Measurements from ENCODE around the gene EEIG1.
"Not testable (repeated sequence)": the region's sequence is repeated elsewhere in the genome, so short reads cannot be mapped to it uniquely, and the experiment has no call there.

Gene EEIG1

DNA sequence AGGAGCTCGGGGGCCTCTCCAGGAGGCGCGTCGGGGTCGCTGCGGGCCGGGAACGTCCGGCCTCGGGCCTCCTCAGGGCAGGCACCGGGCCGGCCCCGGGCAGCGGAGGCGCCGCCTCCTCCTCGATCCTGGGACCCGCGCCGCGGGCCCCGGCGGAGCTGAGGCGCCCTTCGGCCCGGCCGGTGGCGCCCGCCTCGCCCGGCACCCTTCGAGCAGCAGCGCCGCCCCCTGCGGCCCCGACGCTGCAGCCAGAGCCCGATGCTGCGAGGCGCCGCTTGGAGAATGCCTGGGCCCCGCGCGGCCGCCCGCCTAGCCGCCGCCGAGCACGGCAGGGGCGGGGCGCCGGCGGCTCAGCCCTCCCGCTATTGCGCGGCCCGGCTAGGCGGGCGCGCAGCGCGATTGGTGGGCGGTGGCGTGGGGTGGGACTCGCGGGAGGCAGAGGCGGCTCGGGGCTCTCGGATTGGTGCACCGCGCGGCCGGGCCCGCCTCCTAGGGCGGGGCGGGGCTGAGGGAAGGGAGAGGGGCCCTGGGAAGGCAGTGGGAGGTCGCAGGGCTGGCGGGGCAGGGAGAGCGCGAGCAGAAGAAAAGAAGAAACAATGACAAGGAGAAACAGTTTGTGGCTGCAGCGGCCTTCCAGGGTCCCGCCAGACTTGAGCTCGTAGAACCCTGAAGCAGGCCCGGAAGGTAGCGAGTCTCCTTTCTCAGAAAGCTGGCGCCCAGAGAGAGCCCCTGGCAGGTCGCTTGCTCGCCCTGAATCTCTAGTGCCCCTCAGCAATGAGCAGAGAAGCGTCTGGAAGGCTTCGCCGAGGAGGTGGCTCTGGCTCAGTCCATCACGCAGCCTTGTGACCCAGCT lies at the start of gene EEIG1:
Gene EEIG1, minus strand, starts transcription at position 284 of the 853 bp plus-strand sequence. CDS start 852 bp downstream, outside the sequence.
- no peak for DNase-seq

DNA sequence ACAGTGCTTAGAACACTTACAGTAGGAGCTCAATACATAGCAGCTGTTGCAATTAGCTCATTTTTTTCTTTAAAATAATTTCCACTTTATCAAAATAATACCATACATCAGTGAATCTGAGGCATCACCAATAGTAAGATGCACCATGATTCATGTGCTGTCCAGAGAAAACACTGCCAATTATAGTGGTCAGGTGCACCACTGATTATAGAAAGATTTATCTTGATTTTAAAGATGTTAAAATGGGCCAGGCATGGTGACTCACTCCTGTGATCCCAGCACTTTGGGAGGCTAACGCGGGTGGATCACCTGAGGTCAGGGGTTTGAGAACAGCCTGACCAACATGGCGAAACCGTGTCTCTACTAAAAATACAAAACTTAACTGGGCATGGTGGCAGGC lies 46.9 kb upstream of the EEIG1 start:
- no peak for DNase-seq

DNA sequence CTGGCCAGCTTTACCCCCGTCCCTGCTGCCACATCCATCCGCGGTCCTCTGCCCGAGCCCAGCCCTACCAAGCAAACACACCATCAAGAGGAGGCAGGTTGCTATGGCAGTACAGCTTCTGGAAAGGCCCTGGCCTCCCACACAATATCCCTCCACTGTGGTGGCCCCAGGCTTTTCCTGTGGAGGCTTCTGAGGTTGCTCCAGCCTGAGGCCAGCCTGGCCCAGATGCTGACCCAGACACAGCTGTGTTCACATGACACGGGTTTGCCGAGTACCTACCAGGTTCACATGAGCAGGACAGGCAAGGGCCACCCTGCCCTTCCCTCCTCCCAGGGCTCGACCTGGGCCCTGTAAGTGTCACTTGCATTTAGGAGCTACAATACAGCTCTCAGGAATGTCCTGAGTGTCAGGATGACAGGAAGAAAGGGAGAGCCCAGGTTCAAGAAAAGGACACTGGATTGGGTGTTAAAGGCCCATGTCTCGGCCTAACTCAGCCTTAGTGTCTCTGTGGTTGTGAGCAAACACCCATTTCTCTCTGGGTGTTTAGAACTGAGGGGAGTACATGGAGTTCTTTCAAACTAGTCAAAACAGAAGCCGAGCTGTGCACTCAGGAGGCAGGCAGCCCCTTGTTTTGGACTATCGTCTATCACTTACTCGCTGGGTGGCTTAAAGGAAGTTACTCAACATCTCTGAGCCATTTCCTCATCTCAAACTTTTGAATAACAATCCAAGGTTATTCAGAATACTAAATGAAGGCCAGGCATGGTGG lies 46.2 kb upstream of the EEIG1 start:
- DNase-seq: no peak

DNA sequence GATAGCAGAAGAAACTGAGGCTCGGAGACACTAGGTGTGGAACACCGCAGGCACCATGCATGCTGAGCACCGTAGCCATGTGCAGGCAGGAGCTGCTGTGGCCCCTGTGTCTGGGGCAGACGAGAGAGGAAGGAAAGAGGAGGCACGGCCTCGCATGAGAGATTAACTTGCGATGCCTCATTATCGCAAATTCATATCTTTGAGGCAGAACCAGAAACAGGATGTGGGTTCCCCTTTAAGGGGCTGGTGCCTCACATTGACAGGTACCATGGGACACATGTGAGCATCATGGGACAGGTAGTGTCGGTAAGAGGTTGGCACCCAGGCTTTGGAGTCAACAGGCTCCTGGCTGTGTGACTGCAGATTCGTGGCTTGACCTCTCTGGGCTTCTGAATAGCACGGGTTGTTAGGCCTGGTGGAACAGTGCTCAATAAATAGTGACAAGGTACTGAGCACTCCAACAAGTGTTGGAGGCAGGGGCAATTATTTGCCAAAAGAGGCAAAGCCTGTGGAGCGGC lies 45.5 kb upstream of the EEIG1 start:
- no peak for DNase-seq

DNA sequence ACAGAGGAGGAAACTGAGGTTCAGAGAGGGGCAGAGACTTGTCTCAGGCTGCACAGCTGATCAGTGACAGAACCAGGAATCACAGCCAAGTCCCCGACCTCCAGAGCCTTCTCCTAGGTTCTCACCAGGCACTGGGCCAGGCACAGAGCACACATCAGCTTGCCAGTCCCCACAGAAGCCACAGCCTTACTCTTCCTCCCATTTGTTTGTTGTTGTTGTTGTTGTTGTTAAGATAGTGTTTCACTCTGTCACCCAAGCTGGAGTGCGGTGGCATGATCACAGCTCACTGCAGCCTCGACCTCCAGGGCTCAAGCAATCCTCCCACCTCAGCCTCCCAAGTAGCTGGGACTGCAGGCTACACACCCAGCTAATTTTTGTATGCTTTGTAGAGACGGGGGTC lies 44.9 kb upstream of the EEIG1 start:
- no peak for DNase-seq

DNA sequence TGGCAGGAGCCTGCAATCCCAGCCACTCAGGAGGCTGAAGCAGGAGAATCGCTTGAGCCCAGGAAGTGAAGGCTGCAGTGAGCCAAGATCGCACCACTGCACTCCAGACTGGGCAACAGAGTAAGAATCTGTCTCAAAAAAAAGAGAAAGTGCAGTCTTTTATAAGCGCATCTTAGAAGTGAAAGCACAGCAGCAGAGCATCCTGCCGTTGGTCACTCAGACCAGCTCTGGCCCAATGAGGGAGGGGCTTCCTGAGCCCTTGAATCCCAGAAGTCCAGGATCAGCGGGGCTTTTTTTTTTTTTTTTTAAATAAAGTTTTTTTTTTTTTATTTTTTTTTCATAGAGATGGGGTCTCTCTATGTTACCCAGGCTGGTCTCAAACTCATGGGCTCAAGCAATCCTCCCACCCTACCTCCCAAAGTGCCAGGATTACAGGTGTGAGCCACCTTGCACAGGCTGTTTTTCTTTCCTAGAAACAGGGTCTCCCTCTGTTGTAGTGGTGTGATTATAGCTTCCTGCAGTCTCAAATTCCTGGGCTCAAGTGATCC lies 44.0 kb upstream of the EEIG1 start:
- no peak for DNase-seq

DNA sequence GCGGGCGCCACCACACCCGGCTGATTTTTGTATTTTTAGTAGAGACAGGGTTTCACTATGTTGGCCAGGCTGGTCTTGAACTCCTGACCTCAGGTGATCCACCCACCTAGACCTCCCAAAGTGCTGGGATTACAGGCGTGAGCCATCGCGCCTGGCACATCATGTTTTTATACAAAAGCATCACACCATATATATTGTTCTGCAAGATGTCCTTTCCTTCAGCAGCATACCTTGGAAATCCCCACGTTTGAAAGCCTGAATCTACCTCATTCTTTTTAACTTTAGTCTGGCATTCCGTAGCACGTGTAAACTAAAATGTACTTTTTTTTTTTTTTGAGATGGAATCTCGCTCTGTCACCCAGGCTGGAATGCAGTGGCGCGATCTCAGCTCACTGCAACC lies 42.9 kb upstream of the EEIG1 start:
- DNase-seq: not testable (repeated sequence)

DNA sequence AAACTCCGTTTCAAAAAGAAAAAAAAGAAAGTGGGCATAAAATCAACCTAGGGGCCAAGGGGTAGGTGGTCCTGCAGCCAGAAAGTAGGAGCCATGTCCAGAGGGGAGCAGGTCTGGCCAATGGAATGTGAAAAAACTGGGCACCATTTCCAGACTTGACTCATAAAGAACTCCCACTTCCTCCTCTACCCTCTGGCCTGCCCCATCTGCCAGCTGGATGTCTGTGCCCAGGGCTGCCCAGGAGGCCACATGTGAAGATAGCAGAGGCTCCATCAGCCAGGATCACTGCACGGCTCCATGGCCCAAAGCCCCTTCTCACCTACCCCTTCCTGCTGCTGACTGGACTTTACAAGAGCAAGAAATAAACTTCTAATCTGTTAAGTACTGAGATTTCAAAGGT lies 42.1 kb upstream of the EEIG1 start:
- DNase-seq: no peak

DNA sequence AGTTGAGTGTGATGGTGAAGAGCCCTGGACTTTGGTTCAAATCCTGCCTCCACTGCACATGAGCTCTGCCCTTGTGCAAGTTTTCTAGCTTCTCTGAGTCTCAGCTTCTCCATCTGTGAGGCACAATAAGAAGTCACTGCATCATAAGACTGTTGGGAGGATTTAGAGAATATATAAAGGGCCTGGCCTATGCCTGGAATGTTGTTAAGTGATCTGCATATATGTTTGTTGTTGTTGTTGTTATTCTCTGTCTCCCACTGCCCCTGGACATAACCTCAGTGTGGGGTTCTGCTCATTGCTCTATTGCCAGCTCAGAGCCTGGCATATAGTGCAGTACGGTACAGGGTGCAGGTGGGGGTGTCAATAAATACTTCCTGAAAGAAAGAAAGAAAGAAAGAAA lies 40.3 kb upstream of the EEIG1 start:
- no peak for DNase-seq

DNA sequence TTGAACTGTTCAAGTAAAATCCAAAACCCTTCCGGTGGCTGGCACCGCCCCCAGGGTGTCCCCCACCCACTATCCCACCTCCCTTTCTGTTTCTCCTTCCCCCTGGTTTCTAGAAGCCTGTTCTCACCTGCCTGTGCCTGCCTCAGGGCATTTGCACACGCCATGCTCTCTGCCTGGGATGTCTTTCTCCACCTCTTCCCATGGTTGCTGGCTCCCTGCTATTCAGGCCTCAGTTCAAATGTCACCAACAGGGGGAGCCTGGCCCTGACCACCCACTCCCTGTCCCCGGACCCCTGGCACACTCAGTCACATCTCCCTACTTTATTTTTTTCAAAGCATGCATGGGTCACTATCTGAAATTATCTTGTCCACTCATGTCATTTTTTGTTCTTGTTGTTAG lies 39.9 kb upstream of the EEIG1 start:
- DNase-seq: no peak

DNA sequence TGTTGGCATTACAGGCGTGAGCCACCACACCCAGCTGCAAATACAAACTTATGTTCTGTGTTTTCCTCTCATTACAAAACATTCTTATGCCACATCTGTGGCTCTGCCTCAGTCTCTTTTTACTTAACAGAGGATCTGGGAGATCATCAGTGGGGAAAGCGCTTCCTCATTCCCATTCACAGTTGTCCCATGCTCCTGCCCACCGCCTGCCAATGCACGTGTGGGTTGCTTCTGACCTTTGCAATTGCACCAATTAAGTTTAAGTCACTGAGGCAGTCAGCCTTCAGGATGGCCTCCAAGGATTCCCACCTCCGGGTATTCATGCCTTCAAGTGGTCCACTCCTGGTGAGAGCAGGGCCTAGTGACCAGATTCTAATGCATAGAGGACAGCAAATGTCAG lies 34.9 kb upstream of the EEIG1 start:
- DNase-seq: no peak

DNA sequence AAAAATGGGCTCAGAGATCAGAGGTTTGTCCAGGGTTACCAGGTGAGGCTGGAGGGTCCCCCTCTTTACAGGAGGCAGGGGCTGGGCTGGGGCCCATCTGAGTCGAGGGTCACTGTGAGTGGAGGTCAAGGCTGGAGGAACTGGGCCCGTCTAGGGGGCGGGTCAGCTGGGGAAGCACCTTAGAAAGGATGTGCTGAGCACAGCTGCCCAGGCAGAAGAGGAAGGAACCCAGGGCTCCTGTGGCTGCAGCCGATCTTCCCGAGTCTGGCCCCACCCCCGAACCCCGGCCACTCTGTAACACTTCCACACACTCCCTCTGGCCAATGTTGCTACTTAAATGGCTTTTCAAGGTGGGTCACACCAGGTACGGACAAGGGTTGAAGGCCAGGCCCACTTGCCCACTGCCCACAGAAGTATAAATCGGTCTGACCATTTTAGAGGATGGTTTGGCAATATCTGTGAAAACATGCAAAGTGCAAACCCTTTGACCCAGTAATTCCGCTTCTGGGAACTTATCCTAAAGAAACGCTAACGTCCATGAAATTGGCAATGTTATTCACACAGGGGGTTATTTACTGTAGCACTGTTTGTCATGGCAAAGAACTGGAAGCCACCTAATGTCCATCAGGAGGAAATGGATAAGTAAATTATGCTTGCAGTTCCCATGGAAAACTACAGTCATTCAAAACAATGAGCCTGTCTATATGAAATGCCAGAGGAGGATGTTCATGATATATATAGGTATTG lies 30.5 kb upstream of the EEIG1 start:
- DNase-seq: no peak

DNA sequence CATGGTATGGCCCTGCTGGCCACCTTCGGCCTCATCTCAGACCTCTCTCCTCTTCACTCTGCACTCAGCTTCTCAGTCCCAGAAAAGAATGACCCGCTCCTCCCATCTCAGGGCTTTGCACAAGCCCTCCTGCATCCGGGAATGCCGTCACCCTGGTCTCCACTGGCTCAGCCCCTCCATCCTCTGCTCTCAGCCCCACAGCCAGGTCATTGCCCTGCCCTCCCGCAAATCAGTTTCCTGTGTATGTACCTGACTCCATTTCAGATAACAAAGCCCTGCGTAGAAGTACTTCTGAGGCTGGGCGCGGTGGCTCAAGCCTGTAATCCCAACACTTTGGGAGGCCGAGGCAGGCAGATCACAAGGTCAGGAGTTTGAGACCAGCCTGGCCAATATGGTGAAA lies 28.9 kb upstream of the EEIG1 start:
- DNase-seq: no peak

DNA sequence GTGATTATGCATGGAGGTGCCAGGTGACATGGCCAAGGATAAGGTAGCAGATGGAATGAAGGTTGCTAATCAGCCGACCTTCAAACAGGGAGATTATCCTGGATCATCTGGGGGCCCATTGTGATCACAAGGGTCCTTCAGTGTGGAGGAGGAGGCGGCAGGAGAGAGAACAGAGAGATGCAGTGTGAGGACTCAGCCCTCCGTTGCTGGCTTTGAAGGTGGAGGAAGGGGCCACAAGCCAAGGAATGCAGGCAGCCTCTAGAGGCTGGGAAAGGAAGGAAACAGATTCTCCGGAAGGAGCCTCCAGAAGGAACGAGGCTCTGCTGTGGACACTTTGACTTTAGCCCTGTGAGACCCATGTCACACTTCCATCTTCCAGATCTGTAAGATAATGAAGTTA lies 27.4 kb upstream of the EEIG1 start:
- DNase-seq: no peak

DNA sequence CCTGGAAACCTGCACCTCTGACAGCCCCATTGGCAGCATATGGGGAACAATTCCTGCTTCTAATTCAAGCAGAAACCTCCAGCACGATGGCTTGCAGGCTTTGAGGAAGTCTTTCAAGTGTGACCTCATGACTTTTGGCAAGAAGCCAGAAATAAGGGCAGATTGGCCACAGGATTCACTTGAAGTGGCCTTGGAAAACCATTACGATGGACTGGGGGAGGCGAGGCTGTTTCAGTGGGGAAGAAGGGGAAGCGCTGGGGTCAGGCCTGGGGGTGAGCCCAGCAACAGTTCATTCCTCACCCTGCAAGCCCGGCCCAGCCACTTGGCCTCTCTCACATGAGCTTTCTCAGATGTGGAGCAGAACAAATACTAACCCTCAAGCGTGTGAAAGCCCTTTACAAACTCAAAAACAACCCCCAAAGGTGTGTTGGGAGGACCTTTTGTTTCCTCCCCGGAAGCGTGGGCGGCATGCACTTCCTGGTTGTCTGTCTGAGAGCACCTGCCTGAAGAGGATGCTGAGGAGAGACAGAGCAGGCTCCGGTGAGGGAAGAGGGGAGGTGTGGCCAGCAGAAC lies 26.9 kb upstream of the EEIG1 start:
- no peak for DNase-seq

DNA sequence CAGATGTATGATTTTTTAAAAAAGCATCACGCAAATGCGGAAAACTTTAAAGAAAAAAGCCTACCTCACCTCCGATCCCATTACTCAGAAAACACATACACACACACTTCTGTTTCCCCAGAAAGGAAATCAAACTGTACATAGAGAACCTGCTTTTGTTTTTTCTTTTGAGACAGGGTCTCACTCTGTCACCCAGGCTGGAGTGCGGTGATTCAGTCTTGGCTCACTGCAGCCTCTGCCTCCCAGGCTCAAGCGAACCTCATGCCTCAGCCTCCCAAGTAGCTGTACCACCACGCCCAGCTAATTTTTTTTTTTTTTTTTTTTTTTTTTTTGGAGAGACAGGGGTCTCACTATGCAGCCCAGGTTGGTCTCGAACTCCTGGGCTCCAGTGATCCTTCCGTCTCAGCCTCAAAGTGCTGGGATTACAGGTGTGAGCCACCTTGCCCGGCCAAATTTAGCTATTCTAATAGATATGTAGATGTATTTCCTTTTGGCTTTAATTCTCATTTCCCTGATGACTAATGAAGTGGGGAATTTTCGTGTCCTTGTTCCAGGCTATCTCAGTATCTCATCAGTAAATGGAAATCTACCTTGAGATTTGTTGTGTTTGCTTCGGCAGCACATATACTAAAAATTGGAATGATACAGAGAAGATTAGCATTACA lies 25.7 kb upstream of the EEIG1 start:
- no peak for DNase-seq

DNA sequence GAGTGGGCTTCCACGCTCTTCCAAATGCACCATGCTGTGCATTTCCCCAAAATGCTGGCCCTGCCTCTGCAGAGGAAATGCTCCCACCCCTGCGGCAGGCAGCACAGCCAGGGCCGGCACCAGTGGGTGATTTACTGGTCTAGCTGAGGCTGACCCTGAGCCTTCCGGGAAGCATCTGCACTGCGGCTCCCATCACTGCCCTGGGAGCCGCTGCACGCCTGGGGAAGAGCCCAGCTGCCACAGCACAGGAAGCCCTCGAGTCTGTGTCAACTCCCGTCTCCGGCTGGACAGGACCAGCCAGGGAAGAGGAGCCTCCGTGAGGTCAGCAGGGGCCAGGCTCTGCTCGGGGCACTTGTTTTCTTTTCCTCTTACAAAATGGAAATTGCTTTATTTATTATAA lies 25.1 kb upstream of the EEIG1 start:
- DNase-seq: no peak

DNA sequence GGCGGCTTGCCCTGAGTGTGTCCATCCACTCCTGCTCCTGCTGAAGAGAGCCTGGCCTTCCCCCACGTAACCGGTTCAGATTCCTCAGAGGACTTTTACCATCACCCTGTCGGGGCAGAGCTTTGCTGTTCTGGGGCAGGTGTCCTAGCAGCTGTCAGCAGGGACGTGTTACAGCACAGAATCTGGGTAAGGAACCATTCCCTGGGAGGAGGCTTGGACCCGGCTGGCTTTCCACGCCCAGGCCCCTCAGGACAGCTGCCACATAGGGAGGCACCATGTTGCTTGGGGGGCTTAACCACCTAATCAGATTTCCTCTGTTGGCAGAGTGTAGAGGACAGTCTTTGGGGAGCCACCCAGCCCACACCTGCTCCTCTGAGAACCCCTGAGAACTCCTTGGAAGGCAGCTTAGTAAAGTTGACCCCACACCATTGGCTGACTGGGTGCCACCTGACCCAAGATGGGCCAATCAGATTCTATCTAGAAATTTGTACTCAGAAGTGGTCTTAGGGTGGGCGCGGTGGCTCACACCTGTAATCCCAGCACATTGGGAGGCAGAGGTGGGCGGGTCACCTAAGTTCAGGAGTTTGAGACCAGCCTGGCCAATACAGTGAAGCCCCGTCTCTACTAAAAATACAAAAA lies 23.3 kb upstream of the EEIG1 start:
- DNase-seq: no peak

DNA sequence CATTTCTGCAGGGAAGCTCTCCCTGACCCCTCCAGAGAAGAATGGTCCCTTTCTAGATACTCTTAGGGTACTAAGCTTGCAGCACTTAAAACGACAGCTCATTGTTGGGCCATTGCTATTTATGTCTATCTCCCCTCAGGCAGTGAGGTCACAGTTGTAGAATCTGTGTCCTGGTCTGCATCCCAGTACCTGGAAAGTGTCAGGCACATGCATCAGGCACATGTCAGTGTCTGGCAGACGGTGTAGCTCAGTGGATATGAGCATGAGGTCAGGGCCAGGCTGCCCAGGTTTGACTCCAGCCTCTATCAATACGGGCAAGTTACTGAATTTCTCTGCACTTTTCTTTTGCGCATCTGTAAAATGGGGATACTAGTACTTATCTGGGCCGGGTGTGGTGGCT lies 22.2 kb upstream of the EEIG1 start:
- no peak for DNase-seq

DNA sequence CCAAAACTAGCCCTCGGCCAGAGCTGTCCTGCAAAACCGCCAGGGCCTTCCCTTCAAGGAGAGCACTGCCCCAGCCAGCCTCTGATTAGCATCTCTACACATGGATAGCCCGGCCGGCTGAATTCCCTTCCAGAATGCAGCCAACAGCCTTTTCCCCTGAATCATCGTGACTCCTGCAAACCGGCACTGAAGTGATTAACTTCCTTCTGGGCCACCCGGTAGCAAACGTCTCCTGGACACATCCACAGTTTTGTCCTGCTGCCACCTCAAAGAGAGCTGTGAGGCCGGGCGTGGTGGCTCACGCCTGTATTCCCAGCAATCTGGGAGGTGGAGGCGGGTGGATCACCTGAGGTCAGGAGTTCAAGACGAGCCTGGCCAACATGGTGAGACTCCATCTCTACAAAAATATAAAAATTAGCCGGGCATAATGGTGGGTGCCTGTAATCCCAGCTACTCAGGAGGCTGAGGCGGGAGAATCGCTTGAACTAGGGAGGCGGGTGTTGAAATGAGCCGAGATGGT lies 21.1 kb upstream of the EEIG1 start:
- DNase-seq: no peak

DNA sequence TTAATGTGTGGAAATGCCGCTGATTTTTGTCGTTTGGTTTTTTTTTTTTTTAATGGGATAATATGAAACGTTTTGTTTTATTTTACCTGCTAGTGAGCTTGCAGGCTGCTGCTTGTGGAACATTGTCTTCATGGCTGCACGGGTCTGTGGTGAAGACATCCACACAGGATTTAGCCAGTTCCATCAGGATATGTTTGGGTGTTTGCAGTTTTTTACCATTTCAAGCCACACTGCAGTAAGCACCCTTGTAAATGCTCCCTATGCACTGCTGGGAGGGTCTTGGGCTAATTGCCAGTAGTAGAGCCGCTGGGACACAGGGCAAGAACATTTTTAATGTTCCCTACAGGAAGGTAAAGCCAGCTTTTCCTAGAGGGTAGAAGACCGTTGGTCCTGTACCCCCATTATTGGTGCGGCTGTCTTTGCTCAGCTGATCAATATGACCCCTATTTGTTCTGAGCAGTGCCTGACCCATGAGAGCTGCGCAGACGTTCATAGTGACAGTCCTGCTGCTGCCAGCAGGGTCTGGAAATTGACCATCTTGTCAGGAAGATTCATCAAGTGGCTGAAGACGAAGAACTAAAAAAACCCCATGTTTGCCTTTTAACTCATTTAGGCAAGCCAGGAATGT lies 20.5 kb upstream of the EEIG1 start:
- DNase-seq: no peak
